ENCODE data around the gene CCDC15.
"Not testable (repeated sequence)": the region's sequence is repeated elsewhere in the genome, so short reads cannot be mapped to it uniquely, and the experiment has no call there.

The CCDC15 gene

DNA sequence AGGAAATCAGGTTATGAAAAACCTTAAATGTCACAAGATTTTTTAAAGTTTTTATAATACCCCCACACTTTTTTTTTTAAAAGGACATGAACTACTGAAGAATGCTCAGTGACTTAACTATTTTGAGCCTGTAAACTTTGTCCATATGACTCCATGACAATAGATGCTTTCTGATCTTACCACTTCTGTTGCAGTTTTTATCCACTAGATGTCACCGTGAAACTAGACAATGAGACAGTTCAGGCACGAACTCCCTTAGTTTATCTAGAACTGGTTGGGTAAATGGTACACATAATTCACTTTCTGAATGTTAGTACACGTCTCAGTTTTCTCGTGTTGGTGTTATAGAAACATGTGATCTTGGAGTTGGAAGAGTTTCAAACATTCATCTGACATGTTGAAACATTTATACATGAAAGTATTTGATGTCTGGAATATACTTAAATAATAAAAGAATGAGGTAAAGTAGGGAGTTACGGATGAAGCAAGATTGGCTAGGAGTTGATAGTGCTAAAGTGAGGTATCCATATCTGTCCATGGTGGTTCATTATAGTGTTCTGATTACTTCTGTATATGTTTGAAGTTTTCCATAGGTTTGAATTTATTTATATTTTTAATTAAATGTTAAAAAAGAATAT is 8.1 kb downstream of the CCDC15 start:
- H3K4ac ChIP-seq (ENCODE audit: low read depth, low read length), result no peak overlapping the region
- H3K9me3 ChIP-seq (ENCODE audit: insufficient read depth, low read depth, low read length), result no peaks in the 10 kb centered on the region
- H4K8ac ChIP-seq (ENCODE audit: low read depth, low read length), result no peak overlapping the region
- H3K79me1 ChIP-seq (ENCODE audit: low read length), result no peaks in the 10 kb centered on the region
- no peak overlapping the region for H2AK5ac ChIP-seq (ENCODE audit: low read length)
- 100% methylated on average over 1 of the region's 5 CpGs for WGBS (ENCODE audit: extremely low coverage, insufficient coverage, insufficient read length)
- H4K12ac ChIP-seq (ENCODE audit: low read depth, low read length), result no peak overlapping the region
- H2BK120ac ChIP-seq (ENCODE audit: insufficient read depth, low read length, poor library complexity), result no peak overlapping the region
- H3K4me2 ChIP-seq (ENCODE audit: low read length), result no peak overlapping the region
- no peak overlapping the region for H2AFZ ChIP-seq (ENCODE audit: insufficient read depth, low read length, poor library complexity)
- no peak overlapping the region for H4K91ac ChIP-seq (ENCODE audit: low read depth, low read length)
- H3K4me1 ChIP-seq (ENCODE audit: control insufficient read depth in 1 of 2, insufficient read depth in 2 of 2, low read length in 2 of 2), result no peaks in the 10 kb centered on the region
- H3K4me3 ChIP-seq (ENCODE audit: low read depth, low read length), result no peak overlapping the region
- no peaks in the 10 kb centered on the region for H3K27me3 ChIP-seq (ENCODE audit: insufficient read depth, low read length)
- no peak overlapping the region for H3K18ac ChIP-seq (ENCODE audit: low read length)
- peak; percentile 30 to 86 for DNase-seq
- H2BK5ac ChIP-seq (ENCODE audit: low read depth, low read length, poor library complexity), result no peak overlapping the region
- no peak overlapping the region for H2BK12ac ChIP-seq (ENCODE audit: low read length)
- no peaks in the 10 kb centered on the region for H3K36me3 ChIP-seq (ENCODE audit: control insufficient read depth in 1 of 2, insufficient read depth in 2 of 2, low read length in 2 of 2)
- no peaks in the 10 kb centered on the region for H3K79me2 ChIP-seq (ENCODE audit: control insufficient read depth, insufficient read depth, low read length, poor library complexity)
- H3K9ac ChIP-seq (ENCODE audit: low read length), result no peak overlapping the region
- no peak overlapping the region for H3K14ac ChIP-seq (ENCODE audit: low read length)
- no peak overlapping the region for H3K27ac ChIP-seq (ENCODE audit: low read depth, low read length)
- H3K23ac ChIP-seq (ENCODE audit: low read length), result no peak overlapping the region

GRCh38 chr11:124968197-124968596 is 14.2 kb downstream of the CCDC15 start:
- not testable (repeated sequence) for H3K9me3 ChIP-seq (ENCODE audit: insufficient read depth, low read depth, low read length); H3K23ac ChIP-seq (ENCODE audit: low read length); H3K4me2 ChIP-seq (ENCODE audit: low read length); H3K4ac ChIP-seq (ENCODE audit: low read depth, low read length); H3K79me1 ChIP-seq (ENCODE audit: low read length); H2BK120ac ChIP-seq (ENCODE audit: insufficient read depth, low read length, poor library complexity); H4K8ac ChIP-seq (ENCODE audit: low read depth, low read length); H3K14ac ChIP-seq (ENCODE audit: low read length); H2AK5ac ChIP-seq (ENCODE audit: low read length); H3K79me2 ChIP-seq (ENCODE audit: control insufficient read depth, insufficient read depth, low read length, poor library complexity); DNase-seq; H3K9ac ChIP-seq (ENCODE audit: low read length); H3K36me3 ChIP-seq (ENCODE audit: control insufficient read depth in 1 of 2, insufficient read depth in 2 of 2, low read length in 2 of 2); H4K91ac ChIP-seq (ENCODE audit: low read depth, low read length); H2AFZ ChIP-seq (ENCODE audit: insufficient read depth, low read length, poor library complexity); H2BK12ac ChIP-seq (ENCODE audit: low read length); H3K27me3 ChIP-seq (ENCODE audit: insufficient read depth, low read length); H4K12ac ChIP-seq (ENCODE audit: low read depth, low read length); H3K4me3 ChIP-seq (ENCODE audit: low read depth, low read length); H2BK5ac ChIP-seq (ENCODE audit: low read depth, low read length, poor library complexity); H3K27ac ChIP-seq (ENCODE audit: low read depth, low read length); H3K4me1 ChIP-seq (ENCODE audit: control insufficient read depth in 1 of 2, insufficient read depth in 2 of 2, low read length in 2 of 2); H3K18ac ChIP-seq (ENCODE audit: low read length)
- WGBS (ENCODE audit: extremely low coverage, insufficient coverage, insufficient read length), result no CpG with 5 or more reads among the region's 13 CpGs

GRCh38 chr11:124970925-124971324 is 16.9 kb downstream of the CCDC15 start:
- H4K8ac ChIP-seq (ENCODE audit: low read depth, low read length), result no peak overlapping the region
- no peak overlapping the region for H3K23ac ChIP-seq (ENCODE audit: low read length)
- H3K9ac ChIP-seq (ENCODE audit: low read length), result no peak overlapping the region
- H2AK5ac ChIP-seq (ENCODE audit: low read length), result no peak overlapping the region
- no peak overlapping the region for H2BK120ac ChIP-seq (ENCODE audit: insufficient read depth, low read length, poor library complexity)
- no peak overlapping the region for H3K27ac ChIP-seq (ENCODE audit: low read depth, low read length)
- H3K4me1 ChIP-seq (ENCODE audit: control insufficient read depth in 1 of 2, insufficient read depth in 2 of 2, low read length in 2 of 2), result no peaks in the 10 kb centered on the region
- no peaks in the 10 kb centered on the region for H3K27me3 ChIP-seq (ENCODE audit: insufficient read depth, low read length)
- H3K4me3 ChIP-seq (ENCODE audit: low read depth, low read length), result no peak overlapping the region
- no peak overlapping the region for H2BK5ac ChIP-seq (ENCODE audit: low read depth, low read length, poor library complexity)
- no peaks in the 10 kb centered on the region for H3K9me3 ChIP-seq (ENCODE audit: insufficient read depth, low read depth, low read length)
- H3K79me2 ChIP-seq (ENCODE audit: control insufficient read depth, insufficient read depth, low read length, poor library complexity), result no peaks in the 10 kb centered on the region
- no peak overlapping the region for H2BK12ac ChIP-seq (ENCODE audit: low read length)
- DNase-seq, result peak in 1 of 2 donors; percentile 47
- H3K79me1 ChIP-seq (ENCODE audit: low read length), result no peaks in the 10 kb centered on the region
- H3K18ac ChIP-seq (ENCODE audit: low read length), result no peak overlapping the region
- H3K4me2 ChIP-seq (ENCODE audit: low read length), result no peak overlapping the region
- H4K91ac ChIP-seq (ENCODE audit: low read depth, low read length), result no peak overlapping the region
- no peak overlapping the region for H4K12ac ChIP-seq (ENCODE audit: low read depth, low read length)
- H3K4ac ChIP-seq (ENCODE audit: low read depth, low read length), result no peak overlapping the region
- no peaks in the 10 kb centered on the region for H3K36me3 ChIP-seq (ENCODE audit: control insufficient read depth in 1 of 2, insufficient read depth in 2 of 2, low read length in 2 of 2)
- WGBS (ENCODE audit: extremely low coverage, insufficient coverage, insufficient read length), result no CpG with 5 or more reads among the region's 2 CpGs
- H3K14ac ChIP-seq (ENCODE audit: low read length), result no peak overlapping the region
- H2AFZ ChIP-seq (ENCODE audit: insufficient read depth, low read length, poor library complexity), result no peak overlapping the region

DNA sequence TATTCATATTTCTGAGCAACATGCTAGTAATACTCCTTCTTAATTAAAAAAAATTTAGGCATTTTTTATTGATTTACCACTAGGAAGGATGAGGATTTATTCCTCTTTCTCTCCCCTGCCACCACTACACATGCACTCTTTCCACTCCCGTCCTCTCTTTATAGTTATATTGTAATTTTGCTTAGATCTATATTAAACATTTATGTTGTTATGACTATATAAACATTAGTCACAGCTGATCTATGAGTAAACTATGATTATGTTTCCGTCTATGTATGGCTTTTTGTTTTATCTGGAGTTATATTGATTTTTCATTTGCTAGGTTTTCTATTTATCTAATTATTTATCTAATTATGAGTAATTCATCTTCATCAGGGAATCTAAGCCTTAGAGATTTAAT is 17.8 kb downstream of the CCDC15 start:
- Histone ChIP-seq H3K36me3 (ENCODE audit: control insufficient read depth in 1 of 2, insufficient read depth in 2 of 2, low read length in 2 of 2) (no peaks in the 10 kb centered on the region), H2BK12ac (ENCODE audit: low read length) (no peak overlapping the region), H3K27ac (ENCODE audit: low read depth, low read length) (no peak overlapping the region), H4K8ac (ENCODE audit: low read depth, low read length) (no peak overlapping the region), H4K91ac (ENCODE audit: low read depth, low read length) (no peak overlapping the region), H3K79me1 (ENCODE audit: low read length) (no peaks in the 10 kb centered on the region), H2AFZ (ENCODE audit: insufficient read depth, low read length, poor library complexity) (no peak overlapping the region), H2BK5ac (ENCODE audit: low read depth, low read length, poor library complexity) (no peak overlapping the region), H3K9me3 (ENCODE audit: insufficient read depth, low read depth, low read length) (no peaks in the 10 kb centered on the region), H3K79me2 (ENCODE audit: control insufficient read depth, insufficient read depth, low read length, poor library complexity) (no peaks in the 10 kb centered on the region), H3K4ac (ENCODE audit: low read depth, low read length) (no peak overlapping the region), H3K18ac (ENCODE audit: low read length) (no peak overlapping the region), H3K4me2 (ENCODE audit: low read length) (no peak overlapping the region), H2BK120ac (ENCODE audit: insufficient read depth, low read length, poor library complexity) (no peak overlapping the region), H3K4me3 (ENCODE audit: low read depth, low read length) (no peak overlapping the region), H3K23ac (ENCODE audit: low read length) (no peak overlapping the region), H3K14ac (ENCODE audit: low read length) (no peak overlapping the region), H3K4me1 (ENCODE audit: control insufficient read depth in 1 of 2, insufficient read depth in 2 of 2, low read length in 2 of 2) (no peaks in the 10 kb centered on the region), H4K12ac (ENCODE audit: low read depth, low read length) (no peak overlapping the region), H3K27me3 (ENCODE audit: insufficient read depth, low read length) (no peaks in the 10 kb centered on the region), H3K9ac (ENCODE audit: low read length) (no peak overlapping the region), H2AK5ac (ENCODE audit: low read length) (no peak overlapping the region)
- no CpG with 5 or more reads among the region's 2 CpGs for WGBS (ENCODE audit: extremely low coverage, insufficient coverage, insufficient read length)
- no peak for DNase-seq
